Fibroblast of skin of abdomen (primary cell): ENCODE measurements around the gene FXYD2. TPM values are rescaled to one million over a fixed set of nuclear protein-coding genes. Genes with fewer than 3 reads are reported as not detected.
"Not testable (repeated sequence)": the region's sequence is repeated elsewhere in the genome, so short reads cannot be mapped to it uniquely, and the experiment has no call there.

Experiments used
- DNase-seq: peaks from one replicate; pipeline ENCODE4 v3.0.0-alpha.2; 2013
- polyA plus RNA-seq, 2 experiments: library from polyadenylated mRNA; unstranded; fragments of 120-200 nt; gene quantifications; one replicate each; pipeline ENCODE4 v1.2.1, GENCODE V29; 2013; ENCODE audit not compliant: insufficient read length in 2 of 2

Gene FXYD2
- polyA plus RNA-seq (2013, experiment 1 of 2; ENCODE audit: insufficient read length) = not detected
- polyA plus RNA-seq (2013, experiment 2 of 2; ENCODE audit: insufficient read length) = not detected

DNA sequence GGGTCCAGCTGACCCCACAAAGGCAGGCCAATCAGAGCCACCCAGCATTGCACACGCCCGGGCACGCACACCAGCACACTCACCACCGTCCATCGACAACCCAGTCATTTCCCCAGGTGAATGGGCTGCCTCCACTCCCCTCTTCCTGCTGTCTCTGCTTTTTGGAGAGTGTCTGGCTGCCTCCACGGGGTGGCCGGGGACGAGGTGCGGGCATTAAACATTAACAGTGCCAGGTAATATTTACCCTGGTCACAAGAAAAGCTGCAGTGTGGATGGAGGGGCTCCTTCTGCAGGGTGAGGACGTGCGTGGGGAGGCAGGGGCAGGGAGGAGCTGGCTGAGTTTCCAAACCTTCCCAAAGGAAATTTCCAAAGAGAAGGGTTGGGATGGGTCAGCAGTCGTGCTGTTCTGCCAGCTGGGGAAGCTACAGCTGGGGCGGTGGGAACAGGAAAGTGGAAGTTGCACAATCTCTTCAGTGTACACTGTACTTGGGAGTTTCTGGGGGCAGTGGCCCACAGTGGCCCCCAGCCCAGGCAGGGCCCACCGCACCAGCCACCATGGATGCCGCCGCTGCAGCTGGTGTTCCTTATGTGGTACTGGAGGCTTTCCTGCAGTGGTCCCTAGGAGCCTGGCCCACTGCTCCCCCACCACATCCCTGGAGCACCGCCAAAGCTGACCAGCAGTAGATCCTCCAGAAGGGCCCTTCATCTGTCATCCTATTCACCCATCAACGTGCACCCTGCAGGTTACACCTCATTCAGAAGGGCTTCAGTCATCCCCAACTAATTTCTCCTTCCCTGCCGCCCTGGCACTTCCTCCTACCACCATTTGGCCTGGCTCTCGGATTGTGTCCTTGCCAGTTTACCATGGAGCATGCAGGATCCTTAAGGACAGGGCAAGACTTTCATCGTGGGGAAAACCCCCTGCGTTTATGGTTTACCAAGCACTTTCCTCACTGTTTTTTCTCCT is at the start of gene FXYD2:
TSS of gene FXYD2 (minus strand) at position 174 of the 967 bp plus-strand sequence. CDS start at position 108, 66 bp downstream.
- DNase-seq = no peak

DNA sequence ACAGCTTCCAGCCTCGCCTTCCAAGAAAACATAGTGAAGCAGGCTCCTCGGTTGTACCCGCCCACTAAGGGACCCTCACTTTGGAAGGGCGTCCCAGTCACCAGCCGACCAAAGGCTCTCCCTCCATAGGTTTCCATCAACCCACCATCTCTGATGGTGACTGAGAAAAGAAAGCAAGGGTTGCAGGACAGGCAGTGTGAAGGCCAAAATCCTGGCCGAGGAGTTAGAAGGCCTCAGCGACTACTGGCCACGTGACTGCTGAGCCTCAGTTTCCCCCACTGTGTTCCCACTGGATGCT is 49.2 kb upstream of the FXYD2 start:
- DNase-seq = no peak

DNA sequence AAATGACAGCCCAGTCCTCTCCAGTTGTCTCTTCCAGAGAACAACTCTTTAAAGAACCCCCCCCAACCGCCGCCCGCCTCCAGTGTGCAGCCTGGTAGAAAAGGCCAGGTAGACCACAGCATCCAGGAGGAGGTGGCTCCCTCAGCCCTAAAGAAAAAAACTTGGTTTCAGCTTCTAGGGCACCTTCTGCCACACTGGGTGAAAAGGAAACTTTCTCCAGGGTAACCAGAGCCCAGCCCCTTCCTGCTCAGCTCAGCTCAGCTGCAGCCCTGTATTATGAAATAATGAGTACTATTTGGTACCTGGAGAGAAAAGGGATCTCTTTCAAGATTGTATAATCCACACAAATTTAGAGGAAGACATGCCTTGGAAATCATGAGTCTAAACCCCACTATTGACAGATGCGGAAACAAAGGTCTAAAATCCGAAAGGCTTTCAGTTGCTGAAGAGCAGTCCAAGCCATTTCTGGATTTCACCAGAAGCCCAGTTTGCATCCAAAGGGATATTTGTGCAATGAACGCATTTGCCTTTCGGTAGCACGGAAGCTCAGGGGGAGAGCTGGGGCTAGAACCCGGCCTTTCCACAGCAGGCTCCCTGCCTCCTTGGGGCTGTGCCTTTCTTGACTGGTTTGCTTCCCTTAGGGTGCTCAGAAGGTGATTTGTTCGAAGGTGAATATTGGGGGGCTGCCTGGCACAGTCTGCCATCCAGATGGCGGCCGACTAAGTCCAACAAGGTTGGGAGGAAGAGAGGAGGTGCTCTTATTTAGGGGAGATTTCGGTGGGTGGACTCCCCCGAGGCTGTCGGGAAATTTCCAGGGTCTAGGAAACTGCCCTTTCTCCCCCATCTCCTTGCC is 48.7 kb upstream of the FXYD2 start:
- no peak for DNase-seq

DNA sequence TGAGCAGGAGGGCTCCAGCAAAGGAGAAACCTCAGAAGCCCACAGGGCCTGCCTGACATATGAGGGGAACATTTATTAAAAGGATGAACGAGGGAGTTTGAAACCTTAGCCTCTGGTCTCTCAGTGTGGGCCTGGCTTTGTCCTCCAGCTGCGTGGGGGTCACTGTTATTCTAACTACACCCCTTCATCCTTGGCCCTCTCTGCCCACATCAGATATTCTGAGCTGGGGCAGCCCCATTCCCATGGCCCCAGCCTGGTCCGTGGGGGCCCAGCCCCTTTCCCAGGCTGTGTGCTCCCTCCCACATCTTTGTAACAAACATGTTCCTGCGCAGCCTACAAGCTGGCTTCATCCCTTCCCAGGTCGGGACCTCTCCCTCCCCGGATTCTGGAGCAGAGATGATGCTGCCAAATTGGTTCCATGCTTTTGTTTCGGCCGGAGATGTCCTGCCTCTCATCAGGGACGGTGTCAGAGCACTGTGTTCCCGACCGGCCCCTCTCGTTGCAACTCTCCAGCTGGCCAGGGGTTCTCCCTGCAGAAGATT is 47.9 kb upstream of the FXYD2 start:
- no peak for DNase-seq

DNA sequence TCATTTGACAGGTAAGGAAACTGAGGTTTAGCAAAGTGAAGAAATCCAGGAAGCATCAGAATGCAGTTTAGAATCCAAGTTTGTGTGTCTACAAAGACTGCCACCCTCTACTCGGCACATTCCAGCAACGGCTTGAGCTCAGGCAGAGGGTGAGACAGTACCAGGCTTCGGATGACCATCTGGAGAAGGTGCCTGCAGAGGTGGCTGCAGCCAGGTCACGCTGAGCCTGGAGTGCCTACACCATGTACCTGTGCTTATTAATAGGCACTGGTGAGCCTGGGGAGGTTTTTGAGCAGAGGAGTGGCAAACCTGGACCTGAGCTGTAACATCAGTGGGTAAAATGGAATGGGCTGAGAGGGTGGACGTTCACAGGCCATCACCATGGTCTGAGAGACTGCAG is 47.2 kb upstream of the FXYD2 start:
- DNase-seq = no peak

DNA sequence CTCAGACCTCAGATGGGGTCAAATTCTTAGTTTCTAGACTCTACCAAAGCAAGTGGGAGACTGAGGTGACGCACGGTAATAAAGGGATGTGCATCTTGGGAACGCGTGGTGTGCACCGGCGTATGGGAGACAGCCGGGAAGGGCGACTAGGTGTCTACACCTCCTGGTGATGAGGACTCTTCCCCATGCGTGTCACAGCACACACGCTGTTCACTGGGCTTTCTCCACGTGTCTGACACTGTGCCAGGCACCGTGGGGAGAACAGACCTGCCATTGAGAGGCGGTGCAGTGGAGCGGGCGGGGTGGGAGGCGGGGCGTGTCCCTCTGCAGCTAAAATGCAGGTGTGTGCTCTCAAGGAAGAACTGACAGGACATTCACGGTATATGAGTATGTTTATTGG is 46.6 kb upstream of the FXYD2 start:
- DNase-seq = no peak

DNA sequence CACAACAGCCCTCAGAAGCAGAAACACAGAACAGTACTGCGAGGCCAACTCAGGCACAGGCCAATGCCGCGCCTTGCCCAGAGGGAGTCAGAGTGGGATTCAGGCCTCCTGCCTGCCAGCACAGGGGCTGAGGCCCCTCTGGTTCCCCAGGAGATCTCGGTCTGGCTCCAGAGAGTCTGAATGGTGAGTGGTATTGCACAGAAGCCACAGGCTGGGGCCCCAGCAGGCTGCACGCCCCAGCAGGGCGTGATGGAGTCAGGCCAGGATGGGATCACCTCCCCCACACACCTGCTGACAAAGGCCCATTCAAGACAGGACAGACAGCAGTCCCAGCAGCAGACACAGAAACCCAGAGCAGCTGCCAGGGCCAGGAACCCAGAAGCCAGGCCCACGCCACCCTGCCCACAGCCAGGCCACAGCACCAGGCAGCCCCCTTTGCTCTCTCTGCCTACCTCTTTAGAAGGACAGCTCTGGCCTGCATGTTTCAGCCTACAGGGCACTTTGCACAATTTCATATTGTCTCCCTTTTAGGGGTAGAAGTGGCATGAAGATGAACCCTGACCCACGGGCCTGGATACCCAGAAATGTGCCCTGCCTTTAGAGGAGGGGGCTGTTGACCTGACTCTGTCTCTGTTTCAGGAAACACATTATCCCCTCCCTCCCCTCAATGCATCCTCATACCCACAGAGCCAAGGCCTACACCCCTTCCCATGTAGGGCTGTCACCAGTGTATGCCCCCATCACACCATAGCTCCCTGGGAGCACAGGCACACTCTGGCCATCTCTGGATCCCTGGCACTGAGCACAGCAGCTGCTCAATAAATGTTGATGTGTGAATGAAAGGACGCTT is 45.8 kb upstream of the FXYD2 start:
- no peak for DNase-seq

DNA sequence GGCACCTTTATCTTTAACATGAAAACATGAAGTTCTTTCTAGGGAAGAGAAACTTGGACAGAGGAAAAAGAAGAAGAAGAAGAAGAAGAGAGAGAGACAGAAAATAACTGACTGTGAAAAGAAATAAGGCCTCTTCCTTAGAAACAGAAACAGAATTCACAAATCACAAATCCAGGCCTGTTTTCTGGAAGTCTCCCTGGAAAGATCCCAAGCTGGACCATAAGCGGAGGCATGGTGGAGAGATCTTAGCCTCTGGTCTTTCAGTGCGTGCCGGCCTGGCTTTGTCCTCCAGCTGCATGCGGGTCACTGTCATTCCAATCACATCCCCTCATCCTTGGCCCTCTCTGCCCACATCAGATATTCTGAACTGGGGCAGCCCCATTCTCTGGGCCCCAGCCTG is 45.1 kb upstream of the FXYD2 start:
- no peak for DNase-seq

DNA sequence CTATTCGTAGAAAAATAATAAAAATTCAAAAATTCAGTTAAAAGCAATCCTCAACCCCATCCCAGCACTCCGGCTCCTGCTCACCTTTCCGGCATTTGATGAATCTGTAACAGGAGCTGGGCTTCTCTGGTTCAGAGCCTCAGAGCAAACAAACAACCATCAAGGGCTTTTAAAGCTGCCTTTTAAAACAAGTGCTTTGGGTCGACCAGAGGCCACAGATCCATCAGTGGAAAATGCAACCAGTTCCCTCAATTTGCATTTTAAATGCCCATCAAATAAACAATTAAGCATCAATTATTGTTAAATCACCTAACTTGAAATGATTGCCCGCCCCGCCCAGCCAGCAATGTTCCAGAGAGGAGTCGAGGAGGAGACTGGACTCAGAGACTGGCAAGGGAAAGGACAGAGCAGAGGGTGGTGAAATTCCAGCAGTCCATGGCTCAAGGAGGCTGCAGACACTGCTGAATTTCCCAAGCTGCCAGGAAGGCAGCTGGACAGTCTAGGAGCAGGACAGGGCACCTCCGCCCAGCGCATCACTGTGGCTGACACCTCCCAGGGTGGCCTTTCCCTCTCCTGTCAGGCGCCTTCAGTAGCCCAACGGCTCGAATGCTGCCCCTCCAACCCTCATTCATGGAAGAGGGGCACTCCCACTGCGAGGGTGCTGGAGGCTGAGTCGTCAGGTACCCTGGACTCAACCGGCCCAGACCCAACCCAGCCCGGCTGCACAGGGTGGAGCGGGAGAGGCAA is 44.4 kb upstream of the FXYD2 start:
- DNase-seq = no peak

DNA sequence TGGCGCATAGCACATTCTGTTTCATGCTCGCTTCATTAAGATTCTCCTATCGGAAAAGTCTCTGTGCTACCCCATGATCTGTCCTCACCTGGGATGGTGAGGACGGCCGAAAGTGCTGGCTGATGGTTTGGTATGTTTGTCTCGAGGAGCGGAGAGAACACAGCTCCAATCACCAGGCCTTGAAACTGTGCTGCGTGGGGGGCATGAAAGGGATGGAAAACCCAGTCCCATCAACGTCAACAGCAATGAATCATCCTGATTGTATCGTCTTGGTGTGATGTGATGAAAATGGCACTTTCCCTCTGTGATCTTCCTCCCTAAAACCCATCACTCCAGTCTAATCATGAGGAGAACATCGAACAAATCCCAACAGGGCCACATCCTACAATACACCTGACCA is 43.5 kb upstream of the FXYD2 start:
- DNase-seq = no peak

DNA sequence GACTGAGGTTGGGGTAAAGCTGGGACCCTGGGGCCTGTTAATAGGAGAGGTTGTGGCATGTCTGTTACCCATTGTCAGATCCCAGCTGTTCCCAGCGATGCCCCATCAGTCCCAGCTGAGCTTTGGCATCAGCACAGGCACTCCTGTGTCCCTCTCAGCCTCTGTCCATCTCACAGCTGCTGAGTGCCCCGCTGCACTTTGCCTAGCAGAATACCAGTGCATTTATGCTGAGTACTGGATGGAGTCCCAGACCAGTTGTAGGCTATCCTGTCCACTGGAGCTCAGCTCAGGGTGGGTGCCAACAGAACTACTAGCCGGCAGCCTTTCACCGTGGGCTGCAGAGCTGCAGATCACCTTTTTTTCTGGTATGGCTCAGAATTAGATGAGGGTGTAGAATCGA is 42.0 kb upstream of the FXYD2 start:
- no peak for DNase-seq

DNA sequence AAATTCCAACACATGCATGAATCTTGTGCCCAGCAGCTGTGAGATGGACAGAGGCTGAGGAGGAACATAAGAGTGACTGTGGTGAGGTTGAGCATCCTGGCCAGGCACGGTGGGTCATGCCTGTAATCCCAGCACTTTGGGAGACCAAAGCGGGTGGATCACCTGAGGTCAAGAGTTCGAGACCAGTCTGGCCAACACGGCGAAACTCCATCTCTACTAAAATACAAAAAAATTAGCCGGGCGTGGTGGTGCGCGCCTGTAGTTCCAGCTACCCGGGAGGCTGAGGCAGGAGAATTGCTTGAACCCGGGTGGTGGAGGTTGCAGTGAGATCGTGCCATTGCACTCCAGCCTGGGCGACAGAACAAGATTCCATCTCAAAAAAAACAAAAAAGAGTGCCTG is 41.0 kb upstream of the FXYD2 start:
- not testable (repeated sequence) for DNase-seq

DNA sequence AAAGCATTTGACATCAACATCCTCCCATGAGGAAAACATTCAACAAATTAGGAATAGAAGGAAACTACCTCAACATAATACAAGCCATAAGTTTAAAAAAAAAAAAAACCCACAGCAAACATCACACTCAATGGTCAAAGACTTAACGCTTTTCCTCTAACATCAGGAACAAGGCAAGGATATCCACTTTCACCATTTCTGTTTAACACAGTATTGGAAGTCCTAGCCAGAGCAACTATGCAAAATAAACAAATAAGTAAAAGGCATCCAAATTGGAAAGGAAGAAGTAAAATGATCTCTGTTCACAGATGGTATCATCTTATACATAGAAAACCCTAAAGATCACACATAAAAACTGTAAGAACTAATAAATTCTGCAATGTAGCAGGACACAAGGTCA is 38.8 kb upstream of the FXYD2 start:
- DNase-seq = no peak

DNA sequence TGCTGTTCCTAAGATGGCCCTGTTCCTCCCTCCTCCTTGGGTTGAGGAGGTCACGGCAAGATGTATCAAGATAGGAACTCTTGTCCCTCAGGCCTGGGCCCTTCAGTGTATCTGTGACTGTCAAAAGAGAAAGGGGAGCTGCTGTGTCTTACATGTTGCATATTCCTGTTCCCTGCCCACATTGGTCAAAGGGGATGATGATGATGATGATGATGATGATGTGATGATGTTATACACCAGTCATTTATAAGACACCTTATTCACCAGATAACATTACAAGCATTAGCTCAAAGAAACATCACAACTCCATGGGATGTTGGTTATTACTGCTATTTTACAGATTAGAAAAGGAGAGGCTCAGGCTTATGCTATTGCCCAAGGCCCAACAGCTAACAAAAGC is 38.2 kb upstream of the FXYD2 start:
- no peak for DNase-seq

DNA sequence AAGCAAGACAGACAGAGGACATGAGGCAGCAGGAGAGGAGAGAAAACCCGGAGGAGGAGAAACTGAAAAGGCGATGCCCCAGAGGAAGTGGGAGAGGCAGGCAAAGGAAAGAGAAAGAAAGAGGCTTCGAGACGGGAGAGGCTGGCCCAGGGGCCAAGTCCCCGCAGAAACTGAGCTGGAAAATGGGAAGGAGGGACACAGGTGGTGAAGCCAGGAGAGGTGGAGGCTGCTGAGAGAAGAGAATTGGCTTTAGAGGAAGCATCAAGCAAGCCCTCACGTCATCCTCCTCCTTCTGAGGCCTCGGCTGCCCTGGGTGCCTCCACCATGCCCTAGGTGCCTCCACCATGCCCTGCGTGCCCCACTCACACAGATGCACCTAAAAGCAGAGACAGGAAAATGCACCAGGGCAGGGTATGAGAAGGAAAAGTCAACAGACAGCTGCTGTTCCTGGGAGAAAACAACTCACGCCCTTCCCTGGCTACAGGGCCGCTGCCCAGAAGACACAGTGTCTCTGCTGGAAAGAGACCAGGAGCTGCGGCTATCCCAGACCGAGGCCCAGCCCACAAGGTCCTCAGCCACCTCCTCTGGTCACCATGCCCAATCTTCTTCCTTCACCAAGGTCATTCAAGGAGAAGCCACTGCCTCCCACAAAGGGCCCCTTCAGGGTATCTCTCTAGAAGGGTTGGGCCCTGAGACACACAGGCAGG is 37.6 kb upstream of the FXYD2 start:
- no peak for DNase-seq

DNA sequence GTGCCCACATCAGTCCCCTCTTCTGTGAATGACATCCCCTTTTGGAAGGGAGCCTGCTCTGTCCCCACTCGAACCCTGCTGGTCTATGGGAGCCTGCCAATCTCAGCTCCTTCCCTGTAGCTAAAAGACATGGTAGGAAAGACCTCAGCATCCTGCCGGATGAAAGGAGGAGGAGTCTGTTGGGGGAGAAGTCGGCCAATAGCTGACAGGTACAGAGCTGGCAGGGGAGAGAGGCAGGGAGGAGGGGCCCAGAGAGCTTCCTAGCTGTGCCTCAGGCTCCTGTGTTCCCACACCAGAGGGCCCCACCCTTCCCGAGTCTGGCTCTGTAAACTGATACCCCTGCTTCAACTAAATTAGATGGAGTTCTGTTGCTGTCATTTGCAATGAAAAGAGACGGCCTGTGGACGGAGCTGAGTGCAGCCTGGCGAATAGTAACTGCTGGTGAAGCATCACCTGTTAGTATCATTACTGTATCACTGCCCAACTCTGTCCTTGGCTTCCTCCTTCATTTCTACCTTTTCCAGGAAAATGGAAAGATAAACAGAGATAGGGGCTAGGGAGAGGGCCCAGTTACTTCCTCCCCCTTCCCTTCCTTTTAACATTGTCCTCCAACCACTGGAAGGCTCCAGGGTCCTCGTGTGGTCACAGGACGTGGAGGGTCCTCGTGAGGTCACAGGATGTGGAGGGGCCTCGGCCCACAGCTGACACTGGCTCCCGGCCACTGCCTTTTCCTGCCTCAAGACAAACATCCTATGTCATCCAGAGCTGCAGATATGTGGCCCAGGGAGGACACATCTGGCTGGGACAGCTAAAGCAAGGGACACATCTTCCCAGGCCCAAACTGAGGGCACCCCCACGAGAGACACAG is 36.8 kb upstream of the FXYD2 start:
- DNase-seq = no peak

DNA sequence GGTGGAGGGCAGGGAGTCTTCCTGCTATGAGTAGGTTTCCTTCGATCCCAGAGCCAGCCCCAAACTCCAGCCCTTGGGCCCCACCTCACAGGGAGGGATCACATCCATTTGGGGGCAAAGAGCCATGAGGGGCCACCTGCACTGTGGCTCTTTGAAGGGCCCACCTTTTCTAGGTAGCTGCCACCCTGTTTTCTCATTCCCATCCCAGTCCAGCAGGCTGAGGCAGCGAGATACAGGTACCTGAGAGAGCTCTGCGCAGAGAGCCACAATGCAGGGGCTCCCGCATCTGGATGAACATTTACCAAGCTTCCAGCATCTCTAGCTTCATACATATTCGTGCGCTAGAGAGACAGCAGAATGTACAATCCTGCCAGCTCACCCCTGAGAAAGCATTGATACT is 35.6 kb upstream of the FXYD2 start:
- DNase-seq = no peak

DNA sequence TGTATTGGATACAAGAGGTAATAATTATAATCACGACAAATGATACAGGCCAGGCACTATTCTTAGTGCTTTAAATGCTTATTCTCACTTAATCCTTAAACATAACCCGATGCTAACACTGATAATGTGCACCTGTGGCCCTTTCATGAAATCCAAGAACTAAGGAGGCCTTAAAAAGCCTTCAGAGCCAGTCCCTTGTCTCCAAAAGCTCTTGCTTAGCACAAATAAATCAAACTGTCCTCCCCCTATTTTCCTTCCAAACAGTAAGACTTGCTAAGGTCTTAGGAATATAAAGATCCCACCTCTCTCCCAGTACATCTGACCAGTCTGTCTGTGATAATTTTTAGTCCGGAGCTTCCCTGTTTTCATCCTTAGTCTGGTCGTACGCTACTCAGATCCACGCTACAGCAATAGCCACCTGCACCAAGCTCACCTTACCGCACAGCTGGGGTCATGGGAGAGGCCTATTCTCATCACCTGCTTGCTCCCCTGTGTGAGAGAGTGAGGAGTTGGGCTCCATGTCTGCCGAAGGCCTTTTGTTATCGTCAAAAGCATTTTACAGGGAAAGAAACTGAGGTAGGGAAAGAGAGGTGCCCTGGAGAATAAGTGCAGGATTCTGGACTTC is 35.1 kb upstream of the FXYD2 start:
- DNase-seq = no peak

DNA sequence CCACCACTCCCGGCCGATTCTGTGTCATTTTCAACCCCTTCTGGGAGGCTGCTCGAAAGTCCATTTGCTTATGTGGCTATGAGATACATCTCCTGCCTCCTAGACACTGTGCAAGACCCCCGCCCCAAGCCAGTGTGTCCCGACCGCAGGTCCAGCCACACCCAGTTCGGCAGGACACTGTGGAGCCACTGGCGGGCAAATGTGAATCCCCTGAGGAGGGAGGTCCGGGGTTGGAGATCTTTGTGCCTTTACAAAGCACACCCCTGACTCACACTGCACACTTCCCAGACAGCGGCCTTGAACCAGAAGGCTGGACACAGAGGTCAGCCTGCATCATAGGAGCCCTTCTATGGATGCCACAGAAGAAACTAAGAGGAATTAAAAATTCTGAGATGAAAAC is 34.5 kb upstream of the FXYD2 start:
- DNase-seq = no peak
